Myocyte (in vitro differentiated cells): Measurements from ENCODE around the gene THRAP3. TPM values are rescaled to one million over a fixed set of nuclear protein-coding genes. Genes with fewer than 3 reads are reported as not detected.

Experiments
- DNase-seq: peaks from one replicate; pipeline ENCODE4 v3.0.0-alpha.2; 2012; ENCODE audit warnings: low read depth
- total RNA-seq: library from RNA; depleted of rRNA; stranded (reverse); fragments of >200 nt; gene quantifications from 2 replicates; pipeline ENCODE4 v1.2.3, GENCODE V29; 2014

Gene THRAP3
- total RNA-seq, 1 donor from 2014 or later: 85.8 TPM

DNA sequence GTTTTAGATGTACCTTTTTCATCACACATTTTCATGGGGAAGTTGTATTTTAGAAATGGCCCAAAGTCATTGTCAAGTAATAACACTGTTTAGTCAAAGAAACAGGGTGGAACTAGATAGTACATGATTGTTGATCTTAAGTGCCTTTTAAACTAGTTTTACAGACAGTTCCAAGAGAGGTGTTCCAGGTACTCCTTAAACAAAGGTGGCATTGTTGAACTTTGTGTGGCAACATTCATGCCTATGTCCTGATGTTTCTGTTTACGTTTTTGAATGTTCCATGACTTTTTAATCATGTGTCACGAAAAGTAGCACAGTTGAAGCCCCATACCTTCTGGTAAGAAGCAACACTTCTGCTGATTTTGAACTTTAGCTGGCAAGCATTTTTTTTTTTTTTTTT is 72.8 kb downstream of the THRAP3 start:
- DNase-seq: no peak

DNA sequence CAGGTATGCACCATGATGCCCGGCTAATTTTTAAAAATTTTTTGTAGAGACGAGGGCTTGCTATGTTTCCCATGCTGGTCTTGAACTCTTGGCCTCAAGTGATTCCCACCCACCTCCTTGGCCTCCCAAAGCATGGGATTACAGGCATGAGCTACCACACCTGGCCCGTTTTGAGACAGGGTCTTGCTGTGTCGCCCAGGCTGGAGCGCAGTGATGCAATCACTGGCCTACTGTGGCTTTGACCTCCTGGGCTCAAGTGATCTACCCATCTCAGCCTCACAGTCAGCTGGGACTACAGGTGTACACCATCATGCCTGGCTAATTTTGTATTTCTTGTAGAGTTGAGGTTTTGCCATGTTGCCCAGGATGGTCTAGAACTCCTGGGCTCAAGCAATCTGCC is 74.4 kb downstream of the THRAP3 start:
- no peak for DNase-seq

DNA sequence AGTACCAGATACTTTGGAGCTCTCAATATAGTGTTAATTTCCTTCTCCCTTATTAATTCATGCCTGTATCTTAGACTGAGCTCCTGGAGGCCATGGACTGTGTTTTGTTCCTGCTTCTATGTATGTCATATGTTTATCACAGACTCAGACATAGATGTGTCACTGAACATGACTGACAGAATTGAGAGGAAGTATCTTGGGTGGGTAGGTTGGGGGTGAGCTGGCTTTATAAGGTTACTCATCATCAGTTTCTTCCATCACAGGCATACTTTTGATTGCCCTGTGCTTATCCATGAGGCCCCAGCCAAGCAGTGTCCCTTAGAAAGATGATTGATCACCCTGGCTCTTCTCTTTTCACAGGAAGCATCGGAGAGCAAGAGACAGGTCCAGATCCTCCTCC is 76.3 kb downstream of the THRAP3 start:
- DNase-seq: no peak

DNA sequence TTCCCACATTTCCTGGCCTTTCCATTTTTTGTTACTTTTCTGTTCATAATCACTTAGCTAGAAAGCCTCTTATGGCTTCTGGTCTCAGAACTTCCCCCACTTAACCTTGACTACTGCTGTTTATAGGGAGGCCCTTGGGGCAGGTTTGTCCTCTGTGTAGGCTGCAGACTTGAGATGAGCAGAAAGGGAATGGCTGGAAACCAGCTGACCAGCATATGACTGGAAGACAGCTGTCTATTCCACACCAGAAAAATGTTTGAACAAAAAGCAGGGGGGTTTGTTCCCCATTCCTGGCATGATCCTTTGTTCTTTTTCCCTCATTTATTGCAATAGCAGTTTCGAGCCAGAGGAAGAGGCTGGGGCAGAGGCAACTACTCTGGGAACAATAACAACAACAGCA is 77.0 kb downstream of the THRAP3 start:
- peak; percentile 53 for DNase-seq

DNA sequence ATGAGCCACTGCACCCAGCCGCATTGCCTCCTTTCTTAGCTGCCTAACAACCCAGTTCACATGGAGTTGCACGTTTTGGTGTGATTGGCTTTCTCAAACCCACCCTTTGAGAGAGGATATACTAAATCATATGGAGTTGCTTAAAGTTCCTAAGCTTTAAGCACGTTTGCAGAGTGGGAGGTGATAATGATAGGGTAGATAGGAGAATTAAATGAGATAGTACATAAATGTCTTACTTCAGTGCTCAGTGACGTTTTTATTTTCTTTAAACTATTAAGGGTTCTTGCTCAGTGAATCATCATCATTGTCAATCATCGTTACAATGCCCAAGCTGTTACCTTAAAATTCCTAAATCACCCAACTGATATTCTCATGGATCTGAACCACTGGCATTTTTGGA is 79.0 kb downstream of the THRAP3 start:
- no peak for DNase-seq

DNA sequence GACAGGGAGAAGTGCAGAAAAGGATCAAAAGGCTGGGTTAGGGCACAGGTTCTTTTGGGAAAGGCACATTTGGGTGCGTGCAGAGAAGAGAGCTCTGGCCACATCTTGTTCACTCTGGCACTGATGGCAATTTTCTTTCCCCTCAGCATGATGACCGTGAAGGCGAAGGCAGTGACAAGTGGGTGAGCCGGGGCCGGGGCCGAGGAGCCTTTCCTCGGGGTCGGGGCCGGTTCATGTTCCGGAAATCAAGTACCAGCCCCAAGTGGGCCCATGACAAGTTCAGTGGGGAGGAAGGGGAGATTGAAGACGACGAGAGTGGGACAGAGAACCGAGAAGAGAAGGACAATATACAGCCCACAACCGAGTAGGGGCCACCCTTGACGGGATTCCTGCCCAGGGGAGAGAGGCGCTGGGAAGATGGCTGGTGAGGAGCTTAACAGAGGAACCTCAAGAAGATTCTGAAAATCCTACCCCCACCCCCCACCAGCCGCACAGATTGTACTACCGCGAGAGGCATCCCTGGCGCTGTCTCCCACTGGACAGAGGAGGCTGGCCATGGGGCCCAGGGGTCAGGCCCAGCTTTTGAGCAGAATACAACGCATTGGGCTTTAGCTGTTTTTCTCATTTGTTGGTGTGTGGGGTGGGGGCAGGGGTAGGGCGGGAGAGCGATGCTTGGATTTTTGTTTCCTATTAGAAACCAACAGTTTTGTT is 79.6 kb downstream of the THRAP3 start:
- DNase-seq: no peak

DNA sequence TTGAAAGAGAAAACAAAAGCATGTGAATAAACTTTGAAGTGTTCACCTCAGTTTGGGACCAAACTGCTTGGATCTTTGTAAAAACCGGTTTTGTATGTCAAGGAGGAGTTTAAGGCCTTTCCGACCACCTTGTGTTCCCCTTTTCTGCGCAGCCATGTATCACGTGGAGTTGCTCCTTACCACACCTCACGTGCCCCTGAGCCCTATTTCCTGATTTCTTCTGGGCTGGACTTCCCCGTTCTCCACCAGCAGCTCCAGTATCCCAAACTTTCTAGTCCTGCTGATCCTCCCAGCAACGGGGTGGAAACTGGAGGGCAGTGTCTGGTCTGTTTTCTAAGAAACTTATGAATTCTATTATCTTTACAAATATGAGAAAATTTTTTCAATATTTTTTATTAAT is 80.3 kb downstream of the THRAP3 start:
- DNase-seq: no peak

DNA sequence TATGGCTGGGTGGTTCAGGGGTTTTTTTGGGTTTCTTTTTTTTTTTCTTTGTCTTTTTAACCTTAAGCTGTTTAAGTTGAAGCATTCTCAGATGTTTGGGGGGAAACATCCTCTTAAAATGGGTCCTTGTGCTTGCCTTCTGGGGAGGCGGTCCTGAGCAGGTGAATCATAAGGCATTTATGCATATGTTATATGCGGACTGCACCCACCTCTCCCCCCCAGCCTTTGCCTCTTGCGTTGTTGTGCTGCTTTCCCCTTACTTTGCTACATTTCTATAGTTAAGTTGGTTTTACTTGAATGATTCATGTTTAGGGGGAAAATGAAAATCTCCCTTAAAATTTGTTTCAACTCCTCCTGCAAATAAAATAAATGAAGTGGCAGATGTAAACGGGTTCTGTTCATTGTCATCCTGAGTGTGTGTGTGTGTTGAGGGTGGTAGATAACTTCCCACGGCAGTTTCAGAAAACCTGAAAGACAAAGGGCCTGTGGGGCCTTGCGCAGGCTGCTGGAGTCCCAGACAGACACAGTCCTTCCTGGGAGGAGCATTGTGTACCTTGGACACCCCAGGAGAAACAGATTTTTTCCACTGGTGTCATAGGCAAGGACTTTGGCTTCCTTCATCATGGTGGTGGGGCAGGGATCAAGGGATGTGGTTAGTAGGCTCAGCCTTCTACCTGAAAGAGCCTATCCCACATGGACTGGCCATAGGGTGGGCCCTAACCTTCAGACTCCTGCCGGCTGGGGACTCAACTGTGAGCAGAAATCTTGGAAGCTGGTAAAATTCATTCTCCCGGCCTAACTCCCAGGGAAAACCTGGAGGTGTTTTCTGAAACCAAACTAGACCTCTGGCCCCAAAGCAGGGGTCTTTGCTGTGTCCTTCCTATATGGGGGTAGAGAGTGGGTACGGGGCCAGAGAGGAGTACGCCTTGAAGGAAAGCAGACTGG is 81.0 kb downstream of the THRAP3 start:
- no peak for DNase-seq

DNA sequence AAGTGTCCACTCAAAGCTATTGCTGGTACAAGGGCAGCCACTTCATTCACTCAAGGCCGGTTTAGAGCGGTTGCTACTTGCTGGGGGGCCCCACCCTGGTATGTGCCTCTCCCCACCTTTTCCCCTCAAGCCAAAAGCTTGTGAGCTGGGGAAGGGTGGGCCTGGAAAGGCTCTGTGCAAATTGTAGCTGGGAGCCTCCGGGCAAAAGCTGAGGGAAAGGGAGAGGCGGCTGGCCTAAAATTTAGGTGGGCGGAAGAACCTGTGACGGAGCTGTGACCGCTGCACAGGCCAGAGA is 81.6 kb downstream of the THRAP3 start:
- DNase-seq: no peak

DNA sequence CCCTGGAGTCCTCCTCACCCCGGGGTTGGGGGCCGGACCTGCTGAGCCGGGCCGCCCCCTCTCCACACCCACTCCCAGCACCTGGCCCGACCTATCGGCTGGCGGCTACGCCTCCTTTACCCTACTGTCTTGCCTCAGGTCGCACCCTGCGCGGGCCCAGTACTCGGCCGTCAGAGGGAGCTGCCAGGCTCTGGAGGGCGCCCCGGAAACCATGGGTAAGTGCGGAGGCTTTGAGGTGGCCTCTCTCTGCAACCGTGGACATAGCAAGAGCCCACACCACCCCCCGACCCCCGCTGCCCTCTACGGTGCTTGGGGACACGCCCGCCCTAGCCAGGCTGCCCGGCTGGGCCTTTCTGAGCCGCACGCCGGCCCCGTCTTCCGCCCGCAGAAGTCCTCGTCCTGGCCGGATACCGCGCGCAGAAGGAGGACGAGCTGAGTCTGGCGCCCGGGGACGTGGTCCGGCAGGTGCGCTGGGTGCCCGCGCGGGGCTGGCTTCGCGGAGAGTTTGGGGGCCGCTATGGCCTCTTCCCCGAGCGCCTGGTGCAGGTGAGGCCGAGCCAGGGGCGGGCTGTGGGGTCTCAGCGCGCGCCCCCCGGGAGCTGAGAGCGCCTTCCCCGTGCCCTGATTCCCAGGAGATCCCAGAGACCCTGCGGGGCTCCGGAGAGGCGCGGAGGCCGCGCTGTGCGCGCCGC is 82.1 kb downstream of the THRAP3 start, which contains the start of gene SH3D21:
Gene SH3D21 (plus strand): TSS at position 159 of the 692 bp plus-strand sequence. CDS start 53 bp downstream, at position 212.
- no peak for DNase-seq

DNA sequence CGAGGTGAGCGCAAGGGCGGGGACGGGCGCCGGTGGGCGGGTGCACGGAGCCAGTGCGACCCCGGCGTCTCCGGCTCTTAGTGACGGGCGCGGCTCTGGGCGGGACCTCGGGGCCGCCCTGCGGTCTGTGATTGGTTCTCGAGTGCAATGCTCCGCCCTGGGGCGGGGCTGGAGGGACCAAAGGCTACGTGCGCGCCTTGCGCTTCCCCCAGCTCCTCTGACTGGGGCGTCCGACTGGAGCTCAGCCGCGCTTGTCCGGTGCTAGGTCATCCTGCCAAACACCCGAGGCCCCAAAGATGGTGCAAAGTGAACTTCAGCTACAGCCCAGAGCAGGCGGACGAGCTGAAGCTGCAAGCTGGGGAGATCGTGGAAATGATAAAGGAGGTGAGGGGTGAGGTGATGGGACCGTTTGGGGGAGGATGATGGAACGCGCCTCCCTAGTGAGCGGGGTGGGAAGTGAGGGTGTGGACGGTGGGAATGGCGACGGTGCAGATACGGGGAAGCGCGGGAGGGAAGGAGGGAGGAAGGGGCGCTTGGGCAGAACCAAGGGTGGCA is 82.7 kb downstream of the THRAP3 start:
- DNase-seq: peak; percentile 86

DNA sequence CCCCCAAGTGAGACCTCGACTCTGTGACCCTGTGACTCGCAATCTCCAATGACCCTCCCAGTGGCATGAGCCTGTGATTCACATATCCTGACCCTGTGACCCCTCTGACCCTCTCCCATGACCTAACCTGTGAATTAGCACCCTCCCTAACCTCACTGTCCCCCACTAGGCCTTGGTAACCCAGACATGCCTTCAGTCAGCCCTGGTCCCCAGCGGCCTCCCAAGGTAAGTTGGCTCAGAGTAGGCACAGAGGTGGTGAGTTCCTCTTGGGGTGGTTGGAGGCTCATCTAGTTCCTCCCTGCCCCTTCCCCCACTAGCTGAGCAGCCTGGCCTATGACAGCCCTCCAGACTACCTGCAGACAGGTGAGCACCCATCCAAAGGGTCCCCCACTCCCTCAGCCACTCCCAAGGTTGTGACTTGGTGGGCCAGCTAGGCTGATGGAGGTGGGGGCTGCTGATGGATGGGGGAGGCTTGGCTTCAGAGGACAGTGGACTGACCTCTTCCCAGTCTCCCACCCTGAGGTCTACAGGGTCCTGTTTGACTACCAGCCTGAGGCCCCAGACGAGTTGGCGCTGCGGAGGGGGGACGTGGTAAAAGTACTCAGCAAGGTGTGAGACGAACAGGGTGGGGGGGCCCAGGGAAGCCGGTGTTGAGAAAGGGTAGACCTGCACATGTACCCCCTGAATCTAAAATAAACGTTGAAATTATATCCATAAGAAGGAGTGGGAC is 83.5 kb downstream of the THRAP3 start:
- DNase-seq: no peak

DNA sequence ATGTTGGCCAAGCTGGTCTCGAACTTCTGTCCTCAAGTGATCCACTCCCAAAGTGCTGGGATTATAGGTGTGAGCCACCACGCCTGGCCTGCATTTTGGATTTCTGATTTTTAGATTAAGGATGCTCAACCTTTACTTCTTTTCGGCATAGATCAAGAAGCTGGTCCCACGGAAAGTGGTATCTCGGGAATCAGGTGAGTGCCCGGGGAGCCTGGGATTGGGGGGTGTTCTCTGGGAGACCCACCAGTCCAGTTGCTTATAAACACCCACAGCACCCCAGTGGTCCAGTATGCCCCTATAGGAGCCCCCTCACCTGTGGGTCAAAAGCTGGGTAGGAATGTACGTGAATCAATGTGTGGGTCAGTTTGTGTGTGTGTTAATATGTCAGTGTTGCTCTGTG is 85.2 kb downstream of the THRAP3 start:
- DNase-seq: no peak

DNA sequence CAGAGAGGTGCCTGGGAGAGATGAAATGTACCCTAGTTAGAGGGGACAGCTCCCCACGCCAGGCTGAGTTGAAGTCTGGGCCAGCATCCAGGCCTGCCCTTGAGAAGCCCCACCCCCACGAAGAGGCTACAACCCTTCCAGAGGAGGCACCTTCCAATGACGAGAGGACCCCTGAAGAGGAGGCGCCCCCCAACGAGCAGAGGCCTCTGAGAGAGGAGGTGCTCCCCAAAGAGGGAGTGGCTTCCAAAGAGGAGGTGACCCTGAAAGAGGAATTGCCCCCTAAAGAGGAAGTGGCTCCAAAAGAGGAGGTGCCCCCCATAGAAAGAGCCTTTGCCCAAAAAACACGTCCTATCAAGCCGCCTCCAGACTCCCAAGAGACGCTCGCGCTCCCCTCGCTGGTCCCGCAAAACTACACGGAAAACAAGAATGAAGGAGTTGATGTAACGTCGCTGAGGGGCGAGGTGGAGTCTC is 96.1 kb downstream of the THRAP3 start:
- no peak for DNase-seq

DNA sequence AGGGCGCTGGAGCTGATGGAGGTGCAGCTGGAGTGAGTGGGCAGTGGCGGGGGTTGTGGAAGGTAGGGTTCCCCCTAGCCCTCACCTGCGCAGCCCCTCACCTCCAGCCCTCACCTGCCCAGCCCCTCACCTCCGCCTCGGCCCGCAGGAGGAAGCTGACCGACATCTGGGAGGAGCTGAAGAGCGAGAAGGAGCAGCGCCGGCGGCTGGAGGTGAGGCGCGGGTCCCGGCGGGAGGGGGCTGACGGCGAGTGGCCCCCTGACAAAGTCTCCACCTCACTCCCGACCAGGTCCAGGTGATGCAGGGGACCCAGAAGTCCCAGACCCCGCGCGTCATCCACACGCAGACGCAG is 96.5 kb downstream of the THRAP3 start:
- no peak for DNase-seq

DNA sequence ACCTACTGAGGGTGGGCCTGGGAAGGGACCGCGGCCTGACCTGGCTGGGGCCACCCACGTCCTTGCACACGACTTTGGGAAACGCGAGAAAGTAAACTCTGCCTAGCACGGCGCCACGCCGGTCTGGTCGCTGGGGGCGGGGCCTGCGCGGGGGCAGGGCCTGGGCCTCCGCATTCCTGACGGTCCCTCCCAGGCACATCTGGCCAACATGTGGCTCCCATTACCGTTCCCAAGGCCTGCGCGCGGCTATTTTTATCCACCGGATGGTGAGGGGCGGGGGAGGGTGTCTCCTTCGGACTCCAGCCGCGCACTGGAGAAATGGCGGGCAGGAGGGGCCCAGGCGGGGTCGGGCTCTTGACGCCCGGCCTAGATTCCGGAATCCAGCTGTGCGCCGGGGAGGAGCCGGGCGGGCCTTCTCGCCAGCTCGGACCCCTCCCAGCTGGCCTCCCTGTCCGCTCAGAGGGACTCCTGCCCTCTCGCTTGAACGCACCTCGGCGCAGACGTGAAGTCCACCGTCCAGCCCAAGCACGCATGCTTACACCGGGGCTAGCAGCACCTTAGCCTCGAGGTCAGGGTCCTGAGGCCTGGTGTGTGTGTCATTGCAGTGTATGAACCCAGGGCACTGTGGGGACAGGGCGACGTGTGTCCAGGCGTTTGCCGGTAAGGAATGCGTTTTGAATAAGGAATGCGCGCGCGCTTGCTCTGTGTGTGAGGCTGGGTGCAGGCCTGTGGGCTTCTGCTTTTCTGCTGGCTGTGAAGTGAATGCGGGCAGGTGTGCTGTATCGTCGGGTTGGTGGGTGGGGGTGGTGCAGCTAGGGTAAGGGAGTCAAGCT is 97.1 kb downstream of the THRAP3 start:
- DNase-seq: no peak

DNA sequence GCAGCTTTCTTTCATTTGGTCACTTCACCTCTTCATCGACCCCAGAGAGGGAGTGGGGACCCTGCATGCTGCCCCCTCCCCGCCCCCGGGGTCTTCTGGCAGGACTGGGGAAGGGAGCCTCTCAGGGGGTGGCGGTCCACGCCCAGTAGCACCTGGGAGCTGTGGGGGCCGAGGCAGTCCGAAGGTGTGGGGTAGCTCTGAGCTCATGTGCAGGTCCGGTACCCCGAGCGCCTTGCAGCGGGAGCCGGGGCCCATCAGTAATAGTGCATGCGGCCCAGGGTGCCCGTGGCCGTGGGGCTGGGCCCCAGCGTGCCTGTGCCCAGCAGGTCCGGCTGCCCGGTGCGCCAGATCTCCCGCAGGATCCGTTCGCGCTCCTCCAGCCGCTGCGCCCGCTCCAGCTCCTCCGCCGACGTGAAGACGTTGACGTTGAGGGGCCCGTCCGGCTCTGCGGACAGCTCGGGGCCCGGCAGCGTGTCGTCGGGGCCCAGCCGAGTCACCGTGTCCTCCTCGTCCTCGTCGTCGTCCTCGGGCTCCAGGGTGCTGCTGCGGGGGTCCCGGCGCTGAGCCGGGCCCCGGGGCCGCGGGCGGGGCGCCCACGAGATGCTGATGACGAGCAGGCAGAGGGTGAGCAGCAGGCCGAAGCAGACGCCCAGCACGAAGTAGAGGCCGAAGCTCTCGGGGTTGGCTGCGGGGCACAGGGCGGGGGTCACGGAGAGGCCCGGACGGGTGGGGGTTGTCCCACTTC is 98.0 kb downstream of the THRAP3 start:
- DNase-seq: no peak

DNA sequence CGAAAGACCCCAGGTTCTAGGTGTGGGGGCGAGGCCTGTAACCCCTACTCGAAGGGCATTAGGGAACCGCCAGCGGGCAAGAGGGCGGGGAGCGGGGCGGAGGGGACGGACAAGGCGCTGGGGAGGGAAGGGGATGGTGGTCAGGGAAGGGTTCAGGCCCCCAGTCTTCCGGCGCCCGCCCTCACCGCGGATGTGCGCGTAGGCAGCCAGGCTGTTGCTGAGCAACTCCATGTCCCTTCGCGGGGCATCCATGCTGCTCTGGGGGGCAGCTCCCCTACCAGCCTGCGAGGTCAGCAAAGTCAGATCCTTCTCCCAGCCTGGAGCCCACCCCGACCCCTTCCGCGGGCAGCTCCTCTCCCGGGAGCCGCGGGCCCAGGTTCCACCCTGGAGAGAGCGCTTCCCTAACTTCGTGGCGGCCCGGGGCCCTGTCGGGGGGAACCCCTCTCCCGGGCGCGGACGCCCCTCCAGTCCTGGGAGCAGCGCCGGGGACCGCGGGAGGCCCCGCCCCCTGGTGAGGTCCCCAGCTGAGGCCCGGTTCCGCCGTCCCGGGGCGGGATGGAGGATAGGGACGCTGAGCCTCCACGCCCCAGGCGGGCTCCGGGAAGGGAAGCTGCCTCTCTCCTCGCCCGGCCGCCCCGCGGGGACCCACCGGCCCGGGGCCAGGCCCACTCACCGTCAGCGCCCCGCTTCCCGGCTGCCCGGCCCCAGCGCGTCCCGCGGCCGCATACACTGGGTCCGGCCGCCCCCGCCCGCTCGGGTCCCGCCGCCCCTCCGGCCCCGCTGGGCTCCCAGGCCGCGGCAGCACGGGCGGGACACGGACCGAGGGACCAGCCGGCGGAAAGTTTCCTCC is 98.8 kb downstream of the THRAP3 start:
- peak; percentile 41 for DNase-seq
